DOHH2 (cell line): ENCODE measurements around the gene WWTR1.

ENCODE experiments used
- CTCF ChIP-seq: fragments of 200-600 bp; sonication (generic); IDR thresholded peaks from one replicate; pipeline ENCODE4 v1.5.1; 2014; ENCODE audit warnings: antibody characterized with exemption, mild to moderate bottlenecking, low read depth, low read length; ENCODE audit not compliant: poor library complexity, severe bottlenecking
- EZH2phosphoT487 ChIP-seq: fragments of 200-600 bp; sonication (generic); IDR thresholded peaks from 2 replicates; pipeline ENCODE4 v1.6.1; 2017; ENCODE audit warnings: borderline replicate concordance, mild to moderate bottlenecking, antibody characterized with exemption, low read length, moderate library complexity, mixed read lengths

GRCh38 chr3:149515249-149515648 lies 142.6 kb downstream of the WWTR1 start:
- TF ChIP-seq CTCF (no peak), EZH2phosphoT487 (no peak)
